ENCODE measurements around the gene SIGLECL1.

Gene SIGLECL1

GRCh38 chr19:51316688-51317087, 65.8 kb downstream of the SIGLECL1 start:
- no peaks in the 10 kb centered on the region for H3K79me2 ChIP-seq (ENCODE audit: insufficient read depth, low read length)
- no peak overlapping the region for H2AFZ ChIP-seq (ENCODE audit: low read depth, low read length)
- ATAC-seq (ENCODE audit: insufficient read depth, low read depth) (no peak), DNase-seq (no peak)
- H3K4me1 ChIP-seq (ENCODE audit: insufficient read depth, low read length) = no peaks in the 10 kb centered on the region
- H3K4me3 ChIP-seq (ENCODE audit: low read depth in 1 of 2, low read length in 2 of 2) = no peak overlapping the region
- TF ChIP-seq EZH2 (IDR thresholded peaks at IDR 0.05; ENCODE audit: borderline replicate concordance, low read depth, low read length, severe bottlenecking) = no peak
- TF ChIP-seq, protein P1, sequence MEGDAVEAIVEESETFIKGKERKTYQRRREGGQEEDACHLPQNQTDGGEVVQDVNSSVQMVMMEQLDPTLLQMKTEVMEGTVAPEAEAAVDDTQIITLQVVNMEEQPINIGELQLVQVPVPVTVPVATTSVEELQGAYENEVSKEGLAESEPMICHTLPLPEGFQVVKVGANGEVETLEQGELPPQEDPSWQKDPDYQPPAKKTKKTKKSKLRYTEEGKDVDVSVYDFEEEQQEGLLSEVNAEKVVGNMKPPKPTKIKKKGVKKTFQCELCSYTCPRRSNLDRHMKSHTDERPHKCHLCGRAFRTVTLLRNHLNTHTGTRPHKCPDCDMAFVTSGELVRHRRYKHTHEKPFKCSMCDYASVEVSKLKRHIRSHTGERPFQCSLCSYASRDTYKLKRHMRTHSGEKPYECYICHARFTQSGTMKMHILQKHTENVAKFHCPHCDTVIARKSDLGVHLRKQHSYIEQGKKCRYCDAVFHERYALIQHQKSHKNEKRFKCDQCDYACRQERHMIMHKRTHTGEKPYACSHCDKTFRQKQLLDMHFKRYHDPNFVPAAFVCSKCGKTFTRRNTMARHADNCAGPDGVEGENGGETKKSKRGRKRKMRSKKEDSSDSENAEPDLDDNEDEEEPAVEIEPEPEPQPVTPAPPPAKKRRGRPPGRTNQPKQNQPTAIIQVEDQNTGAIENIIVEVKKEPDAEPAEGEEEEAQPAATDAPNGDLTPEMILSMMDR (IDR thresholded peaks at IDR 0.05; ENCODE audit: borderline replicate concordance, extremely low read depth, low read length, poor library complexity, severe bottlenecking) = no peak
- no peak overlapping the region for H3K27ac ChIP-seq (ENCODE audit: low read length)
- no peak overlapping the region for H3K9ac ChIP-seq (ENCODE audit: low read depth, low read length)
- no peaks in the 10 kb centered on the region for H3K27me3 ChIP-seq (ENCODE audit: insufficient read depth, low read length, poor library complexity)
- no peak overlapping the region for H3K4me2 ChIP-seq (ENCODE audit: insufficient read depth, low read length)
- H3K36me3 ChIP-seq (ENCODE audit: insufficient read depth, low read length) = no peaks in the 10 kb centered on the region
- H3K9me3 ChIP-seq (ENCODE audit: insufficient read depth, low read length, severe bottlenecking) = no peaks in the 10 kb centered on the region
- peaks cover 3% of the 10 kb centered on the region; the same call in 1 of the 2 replicates for H4K20me1 ChIP-seq (ENCODE audit: insufficient read depth, low read length)

- no peak overlapping the region for H3K4me2 ChIP-seq (ENCODE audit: insufficient read depth, low read length)
- H3K79me2 ChIP-seq (ENCODE audit: insufficient read depth, low read length) = no peaks in the 10 kb centered on the region
- no peak overlapping the region for H3K27ac ChIP-seq (ENCODE audit: low read length)
- no peak overlapping the region for H3K9ac ChIP-seq (ENCODE audit: low read depth, low read length)
- no peak overlapping the region for H2AFZ ChIP-seq (ENCODE audit: low read depth, low read length)
- no peaks in the 10 kb centered on the region for H3K36me3 ChIP-seq (ENCODE audit: insufficient read depth, low read length)
- ATAC-seq (ENCODE audit: insufficient read depth, low read depth) (no peak), DNase-seq (no peak)
- H3K4me3 ChIP-seq (ENCODE audit: low read depth in 1 of 2, low read length in 2 of 2) = no peak overlapping the region
- H4K20me1 ChIP-seq (ENCODE audit: insufficient read depth, low read length) = peaks cover 3% of the 10 kb centered on the region; the same call in 1 of the 2 replicates
- TF ChIP-seq, protein P1 (IDR thresholded peaks at IDR 0.05; ENCODE audit: borderline replicate concordance, extremely low read depth, low read length, poor library complexity, severe bottlenecking) = no peak
- no peak for TF ChIP-seq EZH2 (IDR thresholded peaks at IDR 0.05; ENCODE audit: borderline replicate concordance, low read depth, low read length, severe bottlenecking)
- no peaks in the 10 kb centered on the region for H3K9me3 ChIP-seq (ENCODE audit: insufficient read depth, low read length, severe bottlenecking)
- no peaks in the 10 kb centered on the region for H3K4me1 ChIP-seq (ENCODE audit: insufficient read depth, low read length)
- H3K27me3 ChIP-seq (ENCODE audit: insufficient read depth, low read length, poor library complexity) = no peaks in the 10 kb centered on the region
Observed at GRCh38 chr19:51317376-51317775, 66.5 kb downstream of the SIGLECL1 start.

DNA sequence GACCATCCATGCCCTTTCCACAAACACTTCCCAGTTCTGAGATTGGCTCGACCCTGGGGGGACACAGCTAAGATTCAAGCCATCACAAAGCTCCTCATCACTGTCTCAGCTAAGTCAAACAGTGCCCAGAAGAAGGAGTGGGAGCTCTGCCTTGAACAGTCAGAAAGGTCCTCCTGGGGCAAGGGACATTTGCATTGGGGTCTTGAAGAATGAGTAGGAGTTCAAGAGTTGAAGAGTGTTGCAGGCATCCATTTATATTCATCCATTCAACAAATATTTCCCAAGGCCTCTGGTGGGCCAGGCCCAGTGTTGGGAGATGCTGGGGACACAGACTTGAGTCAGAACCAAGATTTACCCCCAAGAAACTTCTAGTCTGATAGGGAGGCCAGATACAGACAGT, 67.1 kb downstream of the SIGLECL1 start:
- TF ChIP-seq, protein P1 (IDR thresholded peaks at IDR 0.05; ENCODE audit: borderline replicate concordance, extremely low read depth, low read length, poor library complexity, severe bottlenecking) = no peak
- TF ChIP-seq EZH2 (IDR thresholded peaks at IDR 0.05; ENCODE audit: borderline replicate concordance, low read depth, low read length, severe bottlenecking) = no peak
- no peaks in the 10 kb centered on the region for H3K9me3 ChIP-seq (ENCODE audit: insufficient read depth, low read length, severe bottlenecking)
- H3K27me3 ChIP-seq (ENCODE audit: insufficient read depth, low read length, poor library complexity) = no peaks in the 10 kb centered on the region
- no peak overlapping the region for H3K4me2 ChIP-seq (ENCODE audit: insufficient read depth, low read length)
- no peaks in the 10 kb centered on the region for H3K36me3 ChIP-seq (ENCODE audit: insufficient read depth, low read length)
- no peak for DNase-seq
- no peak overlapping the region for H3K9ac ChIP-seq (ENCODE audit: low read depth, low read length)
- no peak overlapping the region for H3K27ac ChIP-seq (ENCODE audit: low read length)
- H2AFZ ChIP-seq (ENCODE audit: low read depth, low read length) = no peak overlapping the region
- no peak for ATAC-seq (ENCODE audit: insufficient read depth, low read depth)
- H4K20me1 ChIP-seq (ENCODE audit: insufficient read depth, low read length) = peaks cover 3% of the 10 kb centered on the region; the same call in 1 of the 2 replicates
- no peak overlapping the region for H3K4me3 ChIP-seq (ENCODE audit: low read depth in 1 of 2, low read length in 2 of 2)
- H3K79me2 ChIP-seq (ENCODE audit: insufficient read depth, low read length) = no peaks in the 10 kb centered on the region
- no peaks in the 10 kb centered on the region for H3K4me1 ChIP-seq (ENCODE audit: insufficient read depth, low read length)
